GM06990 (cell line): ENCODE results near the gene BAZ1B.

ENCODE experiments used
- DNase-seq: peaks from one replicate; pipeline ENCODE4 v3.0.0-alpha.2; 2011; ENCODE audit not compliant: insufficient read length; ENCODE audit errors: extremely low read depth
- H3K27me3 ChIP-seq: replicated peaks from 2 replicates; pipeline ENCODE4 v1.6.0; 2011; ENCODE audit warnings: low read length; ENCODE audit not compliant: control insufficient read depth, insufficient read depth
- H3K36me3 ChIP-seq: 2 replicates; pipeline ENCODE4 v1.5.1; 2011; ENCODE audit warnings: low read length; ENCODE audit not compliant: control insufficient read depth, insufficient read depth
- H3K4me3 ChIP-seq: replicated peaks from 2 replicates; pipeline ENCODE4 v1.5.1; 2011; ENCODE audit warnings: low read depth, mild to moderate bottlenecking, control low read depth, low read length
- CTCF ChIP-seq: IDR thresholded peaks from 2 replicates; pipeline ENCODE4 v1.5.1; 2011; ENCODE audit warnings: low read length, control low read depth, mild to moderate bottlenecking, inconsistent platforms; ENCODE audit not compliant: insufficient read depth, poor library complexity, severe bottlenecking

Gene BAZ1B

GRCh38 chr7:73442222-73442902 lies 79.7 kb downstream of the BAZ1B start:
- DNase-seq = no peak
- Histone ChIP-seq H3K4me3 (no peak overlapping the region), H3K36me3 (peaks cover 38% of the 10 kb centered on the region), H3K27me3 (no peaks in the 10 kb centered on the region)
- no peak for TF ChIP-seq CTCF

- Histone ChIP-seq H3K4me3 (no peak overlapping the region), H3K27me3 (no peaks in the 10 kb centered on the region), H3K36me3 (peaks cover 19% of the 10 kb centered on the region)
- no peak for TF ChIP-seq CTCF
- no peak for DNase-seq
Measured at GRCh38 chr7:73439410-73439704, 82.7 kb downstream of the BAZ1B start.

- Histone ChIP-seq H3K4me3 (no peak overlapping the region), H3K36me3 (peaks cover 13% of the 10 kb centered on the region), H3K27me3 (no peaks in the 10 kb centered on the region)
- no peak for TF ChIP-seq CTCF
- no peak for DNase-seq
Measured at GRCh38 chr7:73438547-73439409, 83.3 kb downstream of the BAZ1B start.

- TF ChIP-seq CTCF = no peak
- DNase-seq = no peak
- Histone ChIP-seq H3K4me3 (no peak overlapping the region), H3K27me3 (no peaks in the 10 kb centered on the region), H3K36me3 (peaks cover 8% of the 10 kb centered on the region)
Measured at GRCh38 chr7:73437621-73438416, 84.3 kb downstream of the BAZ1B start.

- TF ChIP-seq CTCF = no peak
Measured at GRCh38 chr7:73437091-73437490, 85.0 kb downstream of the BAZ1B start.

More at GRCh38 chr7:73437091-73437490, 85.0 kb downstream of the BAZ1B start:
- Histone ChIP-seq H3K36me3 (peaks cover 5% of the 10 kb centered on the region; the same call in 1 of the 2 replicates), H3K4me3 (no peak overlapping the region), H3K27me3 (no peaks in the 10 kb centered on the region)
- no peak for DNase-seq
